SK-N-SH (cell line): Measurements from ENCODE around the gene MYO3A. TPM values are rescaled to one million over a fixed set of nuclear protein-coding genes. Genes with fewer than 3 reads are reported as not detected.

Source experiments
- CTCF ChIA-PET: fragments of 300-600, 350-600 bp; formaldehyde crosslinking; extraction: SDS; loops from one replicate; lab custom pipeline; 2021; lab: Yijun Ruan, JAX
- POLR2A ChIA-PET: fragments of 350-600 bp; sonication (Branson Sonifier 250); formaldehyde crosslinking; extraction: SDS; loops from one replicate; lab custom pipeline; 2020; ENCODE audit warnings: antibody characterized with exemption, inconsistent platforms; lab: Yijun Ruan, JAX
- DNase-seq: peaks from one replicate; pipeline ENCODE4 v3.0.0; 2012
- H2AFZ ChIP-seq: fragments of 200-600 bp; sonication (generic); 2 replicates; pipeline ENCODE4 v1.8.1; 2016; ENCODE audit warnings: antibody characterized with exemption, mild to moderate bottlenecking, low read depth
- H3F3A ChIP-seq: fragments of 200-600 bp; sonication (generic); replicated peaks from 2 replicates; pipeline ENCODE3; 2016; ENCODE audit warnings: antibody characterized with exemption, mild to moderate bottlenecking; ENCODE audit not compliant: insufficient read depth
- H3K27ac ChIP-seq, 2 experiments: fragments of 200-500 bp in 1 of 2; fragments of 200-600 bp in 1 of 2; sonication (Bioruptor generic) in 1 of 2; sonication (generic), shearing (Covaris generic) in 1 of 2; 2 replicates each; pipeline versions ENCODE4 v1.5.1 to v1.6.1; 2014 to 2016; ENCODE audit warnings: low read depth in 2 of 2, inconsistent platforms in 1 of 2, low read length in 1 of 2, mild to moderate bottlenecking in 1 of 2, mixed read lengths in 1 of 2
- H3K27me3 ChIP-seq: fragments of 200-600 bp; sonication (generic), shearing (Covaris generic); 2 replicates; pipeline ENCODE4 v1.6.1; 2016; ENCODE audit warnings: mixed run types; ENCODE audit not compliant: insufficient read depth
- H3K36me3 ChIP-seq, 2 experiments: fragments of 200-500 bp in 1 of 2; fragments of 200-600 bp in 1 of 2; sonication (Bioruptor generic) in 1 of 2; sonication (generic) in 1 of 2; replicated peaks in 1 of 2; 2 replicates each; pipeline versions ENCODE3 to v1.5.1; 2014 to 2016; ENCODE audit warnings: low read length in 1 of 2, mild to moderate bottlenecking in 1 of 2; ENCODE audit not compliant: insufficient read depth in 2 of 2, control insufficient read depth in 1 of 2
- H3K4me1 ChIP-seq, 2 experiments: fragments of 200-500 bp in 1 of 2; fragments of 200-600 bp in 1 of 2; sonication (Bioruptor generic) in 1 of 2; sonication (generic), shearing (Covaris generic) in 1 of 2; 2 replicates each; pipeline versions ENCODE4 v1.5.1 to v1.6.1; 2014 to 2016; ENCODE audit warnings: low read depth in 1 of 2, low read length in 1 of 2, mixed run types in 1 of 2; ENCODE audit not compliant: insufficient read depth in 2 of 2, control insufficient read depth in 1 of 2
- H3K4me2 ChIP-seq: fragments of 200-600 bp; sonication (generic), shearing (Covaris generic); 2 replicates; pipeline ENCODE4 v1.6.1; 2017; ENCODE audit warnings: mixed run types
- H3K4me3 ChIP-seq, 2 experiments: fragments of 200-500 bp in 1 of 2; fragments of 200-600 bp in 1 of 2; sonication (Bioruptor generic) in 1 of 2; sonication (generic), shearing (Covaris generic) in 1 of 2; 2 replicates each; pipeline versions ENCODE4 v1.5.1 to v1.8.1; 2014 to 2016; ENCODE audit warnings: low read depth in 2 of 2, inconsistent platforms in 1 of 2, low read length in 1 of 2, mild to moderate bottlenecking in 1 of 2, mixed read lengths in 1 of 2, moderate library complexity in 1 of 2
- H3K79me2 ChIP-seq: fragments of 200-600 bp; sonication (generic); 2 replicates; pipeline ENCODE4 v1.8.1; 2017; ENCODE audit warnings: mild to moderate bottlenecking; ENCODE audit not compliant: insufficient read depth
- H3K9ac ChIP-seq: fragments of 200-600 bp; sonication (generic); 2 replicates; pipeline ENCODE4 v1.6.1; 2017; ENCODE audit warnings: mixed run types
- H3K9me2 ChIP-seq: fragments of 200-600 bp; sonication (generic); 2 replicates; pipeline ENCODE4 v1.6.1; 2017; ENCODE audit warnings: mixed run types
- H3K9me3 ChIP-seq: fragments of 200-600 bp; sonication (generic); 2 replicates; pipeline ENCODE4 v1.6.1; 2017; ENCODE audit warnings: mixed run types, mild to moderate bottlenecking, moderate library complexity
- H4K20me1 ChIP-seq: fragments of 200-600 bp; sonication (generic); 2 replicates; pipeline ENCODE4 v1.6.1; 2017; ENCODE audit warnings: mild to moderate bottlenecking, mixed run types; ENCODE audit not compliant: insufficient read depth
- ELF1 ChIP-seq: IDR thresholded peaks from 2 replicates; pipeline ENCODE4 v1.4.0; 2012
- FOXJ3 ChIP-seq: sonication (generic); formaldehyde crosslinking; IDR thresholded peaks from 2 replicates; pipeline ENCODE4 v1.5.1; 2020; ENCODE audit warnings: mild to moderate bottlenecking, missing genetic modification reagents
- FOXM1 ChIP-seq: IDR thresholded peaks from 2 replicates; pipeline ENCODE4 v1.4.0; 2012; ENCODE audit warnings: low read depth, mild to moderate bottlenecking
- MAX ChIP-seq: IDR thresholded peaks from 2 replicates; pipeline ENCODE4 v1.4.0; 2012; ENCODE audit warnings: low read depth
- MXI1 ChIP-seq: IDR thresholded peaks from 2 replicates; pipeline ENCODE4 v1.6.1; 2012; ENCODE audit warnings: mild to moderate bottlenecking, low read depth, low read length, improper control_type of control experiment
- NRF1 ChIP-seq: IDR thresholded peaks from 2 replicates; pipeline ENCODE4 v1.6.1; 2012; ENCODE audit warnings: low read depth, mild to moderate bottlenecking, low read length
- PBX3 ChIP-seq: IDR thresholded peaks from 2 replicates; pipeline ENCODE4; 2012
- REST ChIP-seq: IDR thresholded peaks from 2 replicates; pipeline ENCODE4 v1.6.1; 2012; ENCODE audit warnings: mild to moderate bottlenecking, low read depth, low read length, moderate library complexity
- TAF1 ChIP-seq: IDR thresholded peaks from 2 replicates; pipeline ENCODE4 v1.6.1; 2012; ENCODE audit warnings: low read depth, mild to moderate bottlenecking, low read length, moderate library complexity, borderline replicate concordance
- TCF12 ChIP-seq: IDR thresholded peaks from 2 replicates; pipeline ENCODE4 v1.4.0; 2012
- ZBTB33 ChIP-seq: IDR thresholded peaks from 2 replicates; pipeline ENCODE4 v1.4.0; 2012; ENCODE audit warnings: low read depth, borderline replicate concordance
- WGBS: methylation state at CpG from one replicate; pipeline ENCODE4 v1.1.6; 2017; ENCODE audit warnings: low lambda C conversion rate; 5-methylcytosine and 5-hydroxymethylcytosine counted together
- polyA plus RNA-seq, 3 experiments: library from polyadenylated mRNA; depleted of rRNA; stranded (reverse); fragments of >200 nt; gene quantifications; 2 replicates each; pipeline ENCODE4 v1.2.3, GENCODE V29; 2012

Gene MYO3A
- polyA plus RNA-seq, 1 of the 3 experiments (the other 2 are of a cell fraction): not detected

- no peak for TF ChIP-seq ZBTB33
- TF ChIP-seq, all 33 proteins: peak for 0
Measured at GRCh38 chr10:26085549-26085948, 151.5 kb downstream of the MYO3A start (continued).

- H3K4me1 ChIP-seq: no peaks in the 10 kb centered on the region
- no peak overlapping the region for H3K4me2 ChIP-seq
- H3K36me3 ChIP-seq: no peaks in the 10 kb centered on the region
- no peaks in the 10 kb centered on the region for H3F3A ChIP-seq
- H4K20me1 ChIP-seq: no peaks in the 10 kb centered on the region
- POLR2A ChIA-PET: no interaction called here
- H3K9ac ChIP-seq: no peak overlapping the region
- H3K9me2 ChIP-seq: no peaks in the 10 kb centered on the region
- 0% methylated on average over 3 of the region's 3 CpGs for WGBS
- CTCF ChIA-PET: no interaction called here
- no peak overlapping the region for H3K4me3 ChIP-seq
- no peak for TF ChIP-seq MXI1
- no peak for TF ChIP-seq TCF12
- no peak for TF ChIP-seq ELF1
- no peak for TF ChIP-seq FOXJ3 (CRISPR knock-in tag)
- TF ChIP-seq FOXM1: no peak
- TF ChIP-seq REST: no peak
- TF ChIP-seq PBX3: no peak
- TF ChIP-seq TAF1: no peak
- TF ChIP-seq MAX: no peak
- TF ChIP-seq NRF1: no peak
- no peaks in the 10 kb centered on the region for H3K27me3 ChIP-seq
- DNase-seq: no peak
- no peak overlapping the region for H2AFZ ChIP-seq
- H3K9me3 ChIP-seq: no peaks in the 10 kb centered on the region
- H3K79me2 ChIP-seq: no peaks in the 10 kb centered on the region
- no peak overlapping the region for H3K27ac ChIP-seq
Measured at GRCh38 chr10:26087666-26088065, 153.6 kb downstream of the MYO3A start.
